Hepatocyte (in vitro differentiated cells): ENCODE results near the gene CD99L2. TPM values are rescaled to one million over a fixed set of nuclear protein-coding genes. Genes with fewer than 3 reads are reported as not detected.
"Not testable (repeated sequence)": the region's sequence is repeated elsewhere in the genome, so short reads cannot be mapped to it uniquely, and the experiment has no call there.

Experiments
- DNase-seq: peaks from one replicate; pipeline ENCODE4 v3.0.0-alpha.2; 2016; ENCODE audit warnings: low spot score
- H2AFZ ChIP-seq: fragments of 200-600 bp; sonication (generic); 2 replicates; pipeline ENCODE4 v1.6.0; 2016; ENCODE audit warnings: antibody characterized with exemption, mild to moderate bottlenecking
- H3K27ac ChIP-seq: fragments of 200-600 bp; sonication (generic); 2 replicates; pipeline ENCODE4 v1.5.1; 2016; ENCODE audit warnings: mild to moderate bottlenecking
- H3K27me3 ChIP-seq: fragments of 200-600 bp; sonication (generic); 2 replicates; pipeline ENCODE4 v1.6.1; 2016
- H3K36me3 ChIP-seq: fragments of 200-600 bp; sonication (generic); replicated peaks from 2 replicates; pipeline ENCODE4 v1.5.1; 2016; ENCODE audit warnings: low read depth; ENCODE audit not compliant: insufficient read depth
- H3K4me1 ChIP-seq: fragments of 200-600 bp; sonication (generic); 2 replicates; pipeline ENCODE4 v1.5.1; 2016; ENCODE audit warnings: mild to moderate bottlenecking, moderate library complexity; ENCODE audit not compliant: insufficient read depth
- H3K4me2 ChIP-seq: fragments of 200-600 bp; sonication (generic); 2 replicates; pipeline ENCODE4 v1.6.0; 2016
- H3K4me3 ChIP-seq: fragments of 200-600 bp; sonication (generic); 2 replicates; pipeline ENCODE4 v1.5.1; 2016; ENCODE audit warnings: mild to moderate bottlenecking
- H3K79me2 ChIP-seq: fragments of 200-600 bp; sonication (generic); 2 replicates; pipeline ENCODE4 v1.6.0; 2017; ENCODE audit warnings: mild to moderate bottlenecking
- H3K9me2 ChIP-seq: fragments of 200-600 bp; sonication (generic); replicated peaks from 2 replicates; pipeline ENCODE4 v1.6.0; 2017; ENCODE audit warnings: mild to moderate bottlenecking; ENCODE audit not compliant: insufficient read depth
- H3K9me3 ChIP-seq: fragments of 200-600 bp; sonication (generic); 2 replicates; pipeline ENCODE4 v1.5.1; 2016; ENCODE audit warnings: low read depth, mild to moderate bottlenecking
- H4K20me1 ChIP-seq: fragments of 200-600 bp; sonication (generic); 2 replicates; pipeline ENCODE4 v1.6.0; 2016; ENCODE audit warnings: mild to moderate bottlenecking; ENCODE audit not compliant: insufficient read depth, poor library complexity, severe bottlenecking
- CTCF ChIP-seq: fragments of 200-600 bp; sonication (generic); IDR thresholded peaks from 2 replicates; pipeline ENCODE4 v1.5.1; 2016; ENCODE audit warnings: antibody characterized with exemption, mild to moderate bottlenecking; ENCODE audit not compliant: poor library complexity
- EZH2 ChIP-seq: fragments of 200-600 bp; sonication (generic); IDR thresholded peaks from 2 replicates; pipeline ENCODE4 v1.6.1; 2016; ENCODE audit warnings: antibody characterized with exemption, mild to moderate bottlenecking, borderline replicate concordance
- EZH2phosphoT487 ChIP-seq: fragments of 200-600 bp; sonication (generic); IDR thresholded peaks from one replicate; pipeline ENCODE4 v1.6.1; 2018; ENCODE audit warnings: antibody characterized with exemption, mild to moderate bottlenecking, low read depth, moderate library complexity; ENCODE audit not compliant: unreplicated experiment, severe bottlenecking
- WGBS: methylation state at CpG from one replicate; pipeline ENCODE4 v1.1.6; 2016; ENCODE audit warnings: low lambda C conversion rate; ENCODE audit errors: missing lambda C conversion rate; 5-methylcytosine and 5-hydroxymethylcytosine counted together
- polyA plus RNA-seq: library from polyadenylated mRNA; unstranded; fragments of >200 nt; fragmentation: Nextera tagmentation; extraction: Ambion mirVana; gene quantifications from 2 replicates; pipeline ENCODE4 v1.2.1, GENCODE V29; 2016
- total RNA-seq: library from RNA; depleted of rRNA; stranded (reverse); fragments of >200 nt; gene quantifications from 2 replicates; pipeline ENCODE4 v1.2.3, GENCODE V29; 2014

The CD99L2 gene
- total and polyA plus RNA-seq, 2 experiments from 2014 or later, result 32.0 to 35.1 TPM

- Histone ChIP-seq H3K4me2 (no peak overlapping the region), H3K27ac (no peak overlapping the region), H3K79me2 (peaks cover 14% of the 10 kb centered on the region), H3K36me3 (no peaks in the 10 kb centered on the region), H4K20me1 (no peaks in the 10 kb centered on the region), H3K9me2 (no peaks in the 10 kb centered on the region), H3K4me1 (no peaks in the 10 kb centered on the region), H3K9me3 (no peaks in the 10 kb centered on the region), H3K27me3 (no peaks in the 10 kb centered on the region), H2AFZ (no peak overlapping the region), H3K4me3 (no peak overlapping the region)
- 77% methylated on average over 5 of the region's 5 CpGs for WGBS
- TF ChIP-seq EZH2phosphoT487, result no peak
- no peak for TF ChIP-seq EZH2
- TF ChIP-seq CTCF, result no peak
- DNase-seq, result no peak
Measured at GRCh38 chrX:150879855-150880807, 18.3 kb downstream of the CD99L2 start.

- H3K4me3 ChIP-seq, H4K20me1 ChIP-seq, H3K4me2 ChIP-seq, H3K27me3 ChIP-seq, H3K27ac ChIP-seq, H2AFZ ChIP-seq, DNase-seq, H3K36me3 ChIP-seq, H3K9me3 ChIP-seq, H3K9me2 ChIP-seq, H3K4me1 ChIP-seq, H3K79me2 ChIP-seq: not testable (repeated sequence)
- 70% methylated on average over 2 of the region's 2 CpGs for WGBS
Measured at GRCh38 chrX:150875621-150876020, 22.8 kb downstream of the CD99L2 start.

GRCh38 chrX:150874448-150874847, 24.0 kb downstream of the CD99L2 start:
- no peak overlapping the region for H3K4me2 ChIP-seq
- peaks cover 3% of the 10 kb centered on the region for H4K20me1 ChIP-seq
- H3K27ac ChIP-seq, result no peak overlapping the region
- no peaks in the 10 kb centered on the region for H3K79me2 ChIP-seq
- no peak overlapping the region for H3K4me3 ChIP-seq
- H3K27me3 ChIP-seq, result no peaks in the 10 kb centered on the region
- 98% methylated on average over 2 of the region's 5 CpGs for WGBS
- no peak for DNase-seq
- no peaks in the 10 kb centered on the region for H3K36me3 ChIP-seq
- no peaks in the 10 kb centered on the region for H3K4me1 ChIP-seq
- H3K9me3 ChIP-seq, result no peaks in the 10 kb centered on the region
- H3K9me2 ChIP-seq, result no peaks in the 10 kb centered on the region
- TF ChIP-seq CTCF (no peak), EZH2phosphoT487 (no peak), EZH2 (no peak)
- H2AFZ ChIP-seq, result no peak overlapping the region

- Histone ChIP-seq H3K9me2 (no peaks in the 10 kb centered on the region), H3K27me3 (no peaks in the 10 kb centered on the region), H3K36me3 (no peaks in the 10 kb centered on the region), H2AFZ (no peak overlapping the region), H3K4me1 (no peaks in the 10 kb centered on the region), H3K27ac (no peak overlapping the region), H3K4me2 (no peak overlapping the region), H3K4me3 (no peak overlapping the region), H4K20me1 (peaks cover 3% of the 10 kb centered on the region), H3K9me3 (no peaks in the 10 kb centered on the region), H3K79me2 (no peaks in the 10 kb centered on the region)
- DNase-seq, result no peak
- TF ChIP-seq EZH2phosphoT487 (no peak), CTCF (no peak)
- WGBS, result 87% methylated on average over 1 of the region's 1 CpG
Measured at GRCh38 chrX:150873616-150874015, 24.9 kb downstream of the CD99L2 start.
